ENCODE results near the gene KCNIP4. TPM values are rescaled to one million over a fixed set of nuclear protein-coding genes. Genes with fewer than 3 reads are reported as not detected.

The KCNIP4 gene
- total and polyA plus RNA-seq, 3 donors from 2014 or later: 0.68 TPM; not detected in 2

DNA sequence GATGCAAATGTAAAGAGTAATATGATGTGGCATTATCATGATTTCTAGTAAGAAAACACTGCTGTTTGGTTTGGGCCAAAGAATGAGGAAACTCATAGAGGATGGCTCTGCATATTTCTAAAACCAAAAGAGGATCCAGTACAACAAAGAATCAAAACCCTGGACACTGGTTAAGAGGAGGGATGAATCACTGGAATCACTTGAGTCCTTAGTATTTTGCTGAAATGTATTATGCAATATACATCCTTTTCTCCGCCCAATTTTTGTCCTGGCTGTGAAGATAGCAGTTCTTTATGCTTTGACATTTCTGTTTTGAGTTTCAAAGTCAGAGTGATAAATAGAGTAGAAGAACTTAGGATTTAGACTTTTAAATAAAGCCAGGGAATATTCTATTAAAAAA, 902.4 kb downstream of the KCNIP4 start:
- intact Hi-C loops (cut with DNase I; ENCODE audit: low total_unique reads): no loop called here
- H3K27me3 ChIP-seq: no peaks in the 10 kb centered on the region
- no peak overlapping the region for H3K4me3 ChIP-seq
- no peaks in the 10 kb centered on the region for H3K4me1 ChIP-seq
- H3K27ac ChIP-seq: no peak overlapping the region
- H3K9me3 ChIP-seq: no peaks in the 10 kb centered on the region
- H3K36me3 ChIP-seq (ENCODE audit: low read depth, missing control alignments): no peaks in the 10 kb centered on the region
- 87 to 95% methylated on average over 1 of the region's 1 CpG for WGBS, 2 donors
- TF ChIP-seq POLR2A (IDR thresholded peaks at IDR 0.05): no peak
- TF ChIP-seq, protein P1, sequence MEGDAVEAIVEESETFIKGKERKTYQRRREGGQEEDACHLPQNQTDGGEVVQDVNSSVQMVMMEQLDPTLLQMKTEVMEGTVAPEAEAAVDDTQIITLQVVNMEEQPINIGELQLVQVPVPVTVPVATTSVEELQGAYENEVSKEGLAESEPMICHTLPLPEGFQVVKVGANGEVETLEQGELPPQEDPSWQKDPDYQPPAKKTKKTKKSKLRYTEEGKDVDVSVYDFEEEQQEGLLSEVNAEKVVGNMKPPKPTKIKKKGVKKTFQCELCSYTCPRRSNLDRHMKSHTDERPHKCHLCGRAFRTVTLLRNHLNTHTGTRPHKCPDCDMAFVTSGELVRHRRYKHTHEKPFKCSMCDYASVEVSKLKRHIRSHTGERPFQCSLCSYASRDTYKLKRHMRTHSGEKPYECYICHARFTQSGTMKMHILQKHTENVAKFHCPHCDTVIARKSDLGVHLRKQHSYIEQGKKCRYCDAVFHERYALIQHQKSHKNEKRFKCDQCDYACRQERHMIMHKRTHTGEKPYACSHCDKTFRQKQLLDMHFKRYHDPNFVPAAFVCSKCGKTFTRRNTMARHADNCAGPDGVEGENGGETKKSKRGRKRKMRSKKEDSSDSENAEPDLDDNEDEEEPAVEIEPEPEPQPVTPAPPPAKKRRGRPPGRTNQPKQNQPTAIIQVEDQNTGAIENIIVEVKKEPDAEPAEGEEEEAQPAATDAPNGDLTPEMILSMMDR (IDR thresholded peaks at IDR 0.05): no peak
- no peak for DNase-seq

DNA sequence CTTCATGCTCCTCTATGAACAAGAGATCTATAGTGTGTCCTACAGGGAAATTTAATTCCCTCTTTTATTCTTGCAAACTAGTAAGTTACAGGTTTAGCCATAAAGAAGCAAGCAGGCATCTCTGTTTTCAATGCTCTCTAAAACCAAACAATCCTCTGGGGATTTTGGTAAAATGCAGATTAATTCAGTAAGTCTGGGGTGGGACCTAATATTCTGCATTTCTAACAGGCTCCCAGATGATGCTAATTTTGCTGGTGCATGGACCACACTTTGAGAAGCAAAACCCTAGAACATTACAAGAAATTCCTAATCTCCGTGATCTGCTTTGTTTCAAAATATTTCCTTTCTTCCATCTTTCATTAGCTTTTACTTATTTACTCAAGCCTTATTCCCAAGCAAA, 903.5 kb downstream of the KCNIP4 start:
- Histone ChIP-seq H3K27me3 (no peaks in the 10 kb centered on the region), H3K9me3 (no peaks in the 10 kb centered on the region), H3K27ac (no peak overlapping the region), H3K4me3 (no peak overlapping the region), H3K36me3 (ENCODE audit: low read depth, missing control alignments) (no peaks in the 10 kb centered on the region), H3K4me1 (no peaks in the 10 kb centered on the region)
- intact Hi-C loops (cut with DNase I; ENCODE audit: low total_unique reads): no loop called here
- 91 to 95% methylated on average over 1 of the region's 1 CpG for WGBS, 2 donors
- DNase-seq: no peak
- TF ChIP-seq, protein P1 (IDR thresholded peaks at IDR 0.05): no peak
- TF ChIP-seq POLR2A (IDR thresholded peaks at IDR 0.05): no peak

DNA sequence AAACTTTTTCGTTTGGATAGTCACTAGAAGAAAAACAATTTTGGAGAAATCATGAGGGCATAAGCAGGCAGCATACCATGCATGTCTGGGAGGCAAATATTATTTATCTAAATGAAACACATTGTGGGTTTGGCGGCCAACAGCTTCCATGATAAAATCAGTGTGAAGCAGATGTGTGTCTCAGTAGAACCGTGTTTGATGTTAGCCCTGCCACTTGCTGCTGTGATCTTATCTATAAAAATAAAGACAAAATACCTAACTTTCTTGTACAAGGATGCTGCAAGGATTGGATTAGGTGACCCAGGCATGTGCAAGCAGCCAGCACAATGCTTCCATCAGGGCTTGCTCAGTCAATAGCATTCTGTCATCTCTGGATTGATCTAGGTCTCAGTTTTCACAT, 906.9 kb downstream of the KCNIP4 start:
- 48 to 53% methylated on average over 3 of the region's 3 CpGs for WGBS, 2 donors
- Histone ChIP-seq H3K4me3 (no peak overlapping the region), H3K9me3 (no peaks in the 10 kb centered on the region), H3K36me3 (ENCODE audit: low read depth, missing control alignments) (no peaks in the 10 kb centered on the region), H3K4me1 (no peaks in the 10 kb centered on the region), H3K27me3 (no peaks in the 10 kb centered on the region), H3K27ac (no peak overlapping the region)
- TF ChIP-seq, protein P1 (IDR thresholded peaks at IDR 0.05): no peak
- TF ChIP-seq POLR2A (IDR thresholded peaks at IDR 0.05): no peak
- no peak for DNase-seq
- intact Hi-C loops (cut with DNase I; ENCODE audit: low total_unique reads): no loop called here

DNA sequence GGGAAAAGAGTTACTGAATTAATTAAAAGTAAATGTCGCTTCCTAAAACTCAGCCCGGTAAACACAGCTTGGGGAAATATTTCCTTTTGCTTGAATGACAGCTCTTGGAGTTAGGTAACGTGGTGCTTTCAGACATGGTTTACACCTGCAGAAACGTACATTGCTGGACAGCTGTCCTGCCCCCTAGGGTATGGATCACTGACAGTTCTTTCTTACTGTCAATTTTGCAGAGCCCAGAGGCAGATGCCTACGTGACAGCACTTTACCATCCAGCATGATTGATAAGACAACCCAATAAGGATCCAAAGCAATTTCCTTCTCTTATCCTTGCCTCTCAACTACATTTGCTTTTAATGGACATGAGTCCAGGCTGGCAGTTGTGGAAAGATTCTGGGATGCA, 913.8 kb downstream of the KCNIP4 start:
- TF ChIP-seq POLR2A (IDR thresholded peaks at IDR 0.05): no peak
- TF ChIP-seq, protein P1 (IDR thresholded peaks at IDR 0.05): no peak
- 73 to 78% methylated on average over 5 of the region's 5 CpGs for WGBS, 2 donors
- H3K27ac ChIP-seq: no peak overlapping the region
- H3K27me3 ChIP-seq: no peaks in the 10 kb centered on the region
- H3K4me1 ChIP-seq: no peaks in the 10 kb centered on the region
- intact Hi-C loops (cut with DNase I; ENCODE audit: low total_unique reads): no loop called here
- H3K9me3 ChIP-seq: no peaks in the 10 kb centered on the region
- no peak overlapping the region for H3K4me3 ChIP-seq
- no peak for DNase-seq
- H3K36me3 ChIP-seq (ENCODE audit: low read depth, missing control alignments): no peaks in the 10 kb centered on the region

DNA sequence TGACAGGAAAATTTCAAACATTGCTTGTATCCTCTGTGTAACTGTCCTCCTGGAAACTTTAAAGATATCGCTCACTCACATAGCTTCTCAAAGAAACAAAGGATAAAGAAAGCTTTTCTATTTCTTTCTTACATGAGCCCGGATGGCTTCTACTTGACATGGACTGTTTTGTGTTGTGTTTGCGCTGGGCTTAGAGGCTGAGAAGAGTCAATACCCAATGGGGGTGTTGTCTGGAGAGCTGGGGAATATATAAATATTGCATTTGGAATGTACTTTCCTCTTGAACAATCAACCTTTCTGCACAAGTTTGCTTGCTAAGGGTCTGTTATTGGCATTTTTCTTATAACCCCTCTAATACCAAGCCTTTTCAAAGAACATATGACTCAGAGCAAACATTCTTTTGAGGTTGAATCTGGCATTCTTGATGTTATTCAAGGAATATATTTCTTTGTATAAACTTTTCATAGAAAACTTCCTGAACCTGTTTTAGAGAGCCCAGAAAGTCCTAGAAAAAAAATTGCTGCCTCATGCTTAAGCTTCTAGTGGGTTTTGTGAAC, 916.4 kb downstream of the KCNIP4 start:
- Histone ChIP-seq H3K9me3 (no peaks in the 10 kb centered on the region), H3K27ac (no peak overlapping the region), H3K27me3 (no peaks in the 10 kb centered on the region), H3K4me3 (no peak overlapping the region), H3K36me3 (ENCODE audit: low read depth, missing control alignments) (no peaks in the 10 kb centered on the region), H3K4me1 (no peaks in the 10 kb centered on the region)
- no peak for DNase-seq
- intact Hi-C loops (cut with DNase I; ENCODE audit: low total_unique reads): no loop called here
- TF ChIP-seq, protein P1 (IDR thresholded peaks at IDR 0.05): no peak
- no peak for TF ChIP-seq POLR2A (IDR thresholded peaks at IDR 0.05)
- WGBS, 2 donors: 93 to 96% methylated on average over 3 of the region's 3 CpGs
